Fibroblast of peridontal ligament (primary cell): Measurements from ENCODE around the gene IQCE.

ENCODE experiments used
- DNase-seq: peaks from one replicate; pipeline ENCODE4 v3.0.0-alpha.2; 2010; ENCODE audit errors: extremely low read depth

Gene IQCE

GRCh38 chr7:2662273-2663120 lies 103.7 kb downstream of the IQCE start:
- no peak for DNase-seq

- DNase-seq = no peak
Observed at GRCh38 chr7:2663121-2663886, 104.5 kb downstream of the IQCE start.

- no peak for DNase-seq
Observed at GRCh38 chr7:2663960-2664359, 105.2 kb downstream of the IQCE start.
